ENCODE results near the gene LSP1. TPM values are rescaled to one million over a fixed set of nuclear protein-coding genes. Genes with fewer than 3 reads are reported as not detected.
"Not testable (repeated sequence)": the region's sequence is repeated elsewhere in the genome, so short reads cannot be mapped to it uniquely, and the experiment has no call there.

LSP1 gene
- total and polyA plus RNA-seq, 2 donors (not counting 1 experiment from before 2014, with no cell fraction given) = 0.19 to 1.8 TPM

DNA sequence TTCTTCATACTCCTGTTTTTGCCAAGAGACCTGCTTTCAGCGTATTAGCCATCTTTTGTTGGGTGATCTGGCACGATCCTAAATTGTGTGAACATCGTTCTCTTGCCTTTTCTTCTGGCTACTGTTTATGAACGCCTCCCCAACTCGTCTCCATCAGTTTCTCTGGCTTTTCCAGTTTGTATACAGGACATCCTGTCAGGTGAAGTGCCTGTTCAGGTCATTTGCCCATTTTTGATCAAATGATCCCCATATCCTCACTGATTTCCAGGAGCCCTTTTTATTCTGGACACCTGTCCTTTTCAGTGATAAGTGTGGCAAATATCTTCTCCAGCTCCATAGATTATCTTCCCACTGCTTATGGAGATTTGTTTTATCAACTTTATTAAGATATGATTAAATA, 40.6 kb upstream of the LSP1 start:
- no peak for DNase-seq (ENCODE audit: low read depth in 2 of 2)
- Histone ChIP-seq H3K9me3 (ENCODE audit: control insufficient read depth, insufficient read depth, low read depth, low read length) (no peaks in the 10 kb centered on the region), H3K4me3 (replicated peaks in 1 of 4; ENCODE audit: control extremely low read depth in 1 of 4, insufficient read depth in 1 of 4, low read depth in 3 of 4, low read length in 4 of 4) (no peak overlapping the region), H3K27ac (ENCODE audit: insufficient read depth, low read length) (no peak overlapping the region), H3K36me3 (ENCODE audit: control insufficient read depth, insufficient read depth, low read length) (no peaks in the 10 kb centered on the region), H4K20me1 (ENCODE audit: control insufficient read depth, extremely low read depth, insufficient read depth, low read length) (no peaks in the 10 kb centered on the region), H3K27me3 (ENCODE audit: control insufficient read depth, insufficient read depth, low read length) (peaks cover 4% of the 10 kb centered on the region), H3K4me1 (ENCODE audit: control insufficient read depth, extremely low read depth, insufficient read depth, low read length) (no peaks in the 10 kb centered on the region), H3K79me2 (ENCODE audit: control insufficient read depth, insufficient read depth, low read length) (no peaks in the 10 kb centered on the region), H3K9ac (ENCODE audit: insufficient read depth, low read length) (no peak overlapping the region), H3K4me2 (ENCODE audit: extremely low read depth, insufficient read depth, low read length) (no peak overlapping the region), H2AFZ (ENCODE audit: low read length) (no peak overlapping the region)
- TF ChIP-seq, protein P1, sequence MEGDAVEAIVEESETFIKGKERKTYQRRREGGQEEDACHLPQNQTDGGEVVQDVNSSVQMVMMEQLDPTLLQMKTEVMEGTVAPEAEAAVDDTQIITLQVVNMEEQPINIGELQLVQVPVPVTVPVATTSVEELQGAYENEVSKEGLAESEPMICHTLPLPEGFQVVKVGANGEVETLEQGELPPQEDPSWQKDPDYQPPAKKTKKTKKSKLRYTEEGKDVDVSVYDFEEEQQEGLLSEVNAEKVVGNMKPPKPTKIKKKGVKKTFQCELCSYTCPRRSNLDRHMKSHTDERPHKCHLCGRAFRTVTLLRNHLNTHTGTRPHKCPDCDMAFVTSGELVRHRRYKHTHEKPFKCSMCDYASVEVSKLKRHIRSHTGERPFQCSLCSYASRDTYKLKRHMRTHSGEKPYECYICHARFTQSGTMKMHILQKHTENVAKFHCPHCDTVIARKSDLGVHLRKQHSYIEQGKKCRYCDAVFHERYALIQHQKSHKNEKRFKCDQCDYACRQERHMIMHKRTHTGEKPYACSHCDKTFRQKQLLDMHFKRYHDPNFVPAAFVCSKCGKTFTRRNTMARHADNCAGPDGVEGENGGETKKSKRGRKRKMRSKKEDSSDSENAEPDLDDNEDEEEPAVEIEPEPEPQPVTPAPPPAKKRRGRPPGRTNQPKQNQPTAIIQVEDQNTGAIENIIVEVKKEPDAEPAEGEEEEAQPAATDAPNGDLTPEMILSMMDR (conservative IDR thresholded peaks at IDR 0.05 in 1 of 2, IDR thresholded peaks at IDR 0.05 in 1 of 2; ENCODE audit: low read depth in 1 of 2, low read length in 2 of 2) = no peak
- no peak for TF ChIP-seq EZH2 (IDR thresholded peaks at IDR 0.05; ENCODE audit: low read length, missing control alignments)

DNA sequence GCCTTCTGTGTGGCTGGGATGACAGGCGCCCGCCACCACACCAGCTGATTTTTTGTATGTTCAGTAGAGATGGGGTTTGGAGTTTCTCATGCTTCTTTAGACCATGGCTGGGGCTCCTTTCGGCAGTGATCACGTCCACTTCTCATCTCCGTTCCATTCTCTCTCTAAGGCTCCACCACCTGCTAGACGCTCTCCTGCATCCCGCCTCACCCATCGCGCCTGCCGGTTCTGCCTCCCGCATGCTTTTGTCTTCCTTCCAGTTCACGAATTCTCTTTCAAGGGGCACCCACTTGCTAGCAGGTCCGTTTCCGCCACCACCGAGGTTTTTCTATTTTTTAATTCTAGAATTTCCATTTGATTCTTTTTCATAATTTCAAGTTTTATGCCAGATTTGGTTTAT, 40.1 kb upstream of the LSP1 start:
- Histone ChIP-seq H3K4me1 (ENCODE audit: control insufficient read depth, extremely low read depth, insufficient read depth, low read length) (no peaks in the 10 kb centered on the region), H4K20me1 (ENCODE audit: control insufficient read depth, extremely low read depth, insufficient read depth, low read length) (no peaks in the 10 kb centered on the region), H3K9me3 (ENCODE audit: control insufficient read depth, insufficient read depth, low read depth, low read length) (no peaks in the 10 kb centered on the region), H3K36me3 (ENCODE audit: control insufficient read depth, insufficient read depth, low read length) (no peaks in the 10 kb centered on the region), H3K79me2 (ENCODE audit: control insufficient read depth, insufficient read depth, low read length) (no peaks in the 10 kb centered on the region), H3K27ac (ENCODE audit: insufficient read depth, low read length) (no peak overlapping the region), H3K9ac (ENCODE audit: insufficient read depth, low read length) (no peak overlapping the region), H3K4me3 (replicated peaks in 1 of 4; ENCODE audit: control extremely low read depth in 1 of 4, insufficient read depth in 1 of 4, low read depth in 3 of 4, low read length in 4 of 4) (no peak overlapping the region), H3K4me2 (ENCODE audit: extremely low read depth, insufficient read depth, low read length) (no peak overlapping the region), H2AFZ (ENCODE audit: low read length) (no peak overlapping the region), H3K27me3 (ENCODE audit: control insufficient read depth, insufficient read depth, low read length) (peaks cover 4% of the 10 kb centered on the region)
- DNase-seq (ENCODE audit: low read depth in 2 of 2) = no peak
- no peak for TF ChIP-seq EZH2 (IDR thresholded peaks at IDR 0.05; ENCODE audit: low read length, missing control alignments)
- TF ChIP-seq, protein P1 (conservative IDR thresholded peaks at IDR 0.05 in 1 of 2, IDR thresholded peaks at IDR 0.05 in 1 of 2; ENCODE audit: low read depth in 1 of 2, low read length in 2 of 2) = no peak

DNA sequence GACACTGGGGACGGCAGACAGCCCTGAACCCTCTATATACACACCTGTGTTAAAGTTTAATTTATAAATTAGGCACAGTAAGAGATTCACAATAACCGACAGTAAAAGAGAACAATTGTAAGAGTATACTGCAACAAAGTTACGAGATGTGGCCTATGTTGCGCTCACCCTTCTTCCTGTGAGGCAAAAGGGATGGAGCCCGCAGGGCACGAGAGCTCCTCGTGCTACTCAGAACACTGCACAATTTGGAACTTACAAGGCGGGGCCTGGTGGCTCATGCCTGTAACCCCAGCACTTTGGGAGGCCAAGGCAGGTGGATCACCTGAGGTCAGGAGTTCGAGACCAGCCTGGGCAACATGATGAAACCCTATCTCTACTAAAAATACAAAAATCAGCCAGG, 39.5 kb upstream of the LSP1 start:
- not testable (repeated sequence) for H3K4me1 ChIP-seq (ENCODE audit: control insufficient read depth, extremely low read depth, insufficient read depth, low read length); DNase-seq (ENCODE audit: low read depth in 2 of 2); H3K27me3 ChIP-seq (ENCODE audit: control insufficient read depth, insufficient read depth, low read length); H3K9ac ChIP-seq (ENCODE audit: insufficient read depth, low read length); H3K9me3 ChIP-seq (ENCODE audit: control insufficient read depth, insufficient read depth, low read depth, low read length); H2AFZ ChIP-seq (ENCODE audit: low read length); H4K20me1 ChIP-seq (ENCODE audit: control insufficient read depth, extremely low read depth, insufficient read depth, low read length); H3K4me2 ChIP-seq (ENCODE audit: extremely low read depth, insufficient read depth, low read length); H3K36me3 ChIP-seq (ENCODE audit: control insufficient read depth, insufficient read depth, low read length); H3K4me3 ChIP-seq (replicated peaks in 1 of 4; ENCODE audit: control extremely low read depth in 1 of 4, insufficient read depth in 1 of 4, low read depth in 3 of 4, low read length in 4 of 4); H3K27ac ChIP-seq (ENCODE audit: insufficient read depth, low read length); H3K79me2 ChIP-seq (ENCODE audit: control insufficient read depth, insufficient read depth, low read length)

Data from fibroblast of lung (primary cell).